ENCODE measurements around the gene RDH12.

DNA sequence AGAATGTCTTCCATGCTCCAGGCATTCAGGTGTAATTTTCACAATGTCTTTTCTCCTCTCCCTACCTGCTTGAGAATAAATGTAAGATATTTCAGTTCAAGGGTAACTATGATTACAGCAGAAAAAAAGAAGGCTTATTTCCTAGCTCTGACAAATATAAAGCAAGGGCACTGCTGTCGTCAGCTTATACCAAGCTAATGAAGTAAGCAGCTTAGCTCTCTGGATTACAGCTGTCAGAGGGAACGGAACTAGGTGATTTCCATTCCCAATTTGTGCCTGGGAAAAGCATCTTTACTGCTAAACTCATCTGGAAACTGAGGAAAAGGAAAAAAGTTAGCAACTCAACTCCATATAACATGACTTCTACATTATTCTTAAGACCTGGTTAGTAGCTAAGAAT, 58.2 kb downstream of the RDH12 start:
- TF ChIP-seq, protein P1, sequence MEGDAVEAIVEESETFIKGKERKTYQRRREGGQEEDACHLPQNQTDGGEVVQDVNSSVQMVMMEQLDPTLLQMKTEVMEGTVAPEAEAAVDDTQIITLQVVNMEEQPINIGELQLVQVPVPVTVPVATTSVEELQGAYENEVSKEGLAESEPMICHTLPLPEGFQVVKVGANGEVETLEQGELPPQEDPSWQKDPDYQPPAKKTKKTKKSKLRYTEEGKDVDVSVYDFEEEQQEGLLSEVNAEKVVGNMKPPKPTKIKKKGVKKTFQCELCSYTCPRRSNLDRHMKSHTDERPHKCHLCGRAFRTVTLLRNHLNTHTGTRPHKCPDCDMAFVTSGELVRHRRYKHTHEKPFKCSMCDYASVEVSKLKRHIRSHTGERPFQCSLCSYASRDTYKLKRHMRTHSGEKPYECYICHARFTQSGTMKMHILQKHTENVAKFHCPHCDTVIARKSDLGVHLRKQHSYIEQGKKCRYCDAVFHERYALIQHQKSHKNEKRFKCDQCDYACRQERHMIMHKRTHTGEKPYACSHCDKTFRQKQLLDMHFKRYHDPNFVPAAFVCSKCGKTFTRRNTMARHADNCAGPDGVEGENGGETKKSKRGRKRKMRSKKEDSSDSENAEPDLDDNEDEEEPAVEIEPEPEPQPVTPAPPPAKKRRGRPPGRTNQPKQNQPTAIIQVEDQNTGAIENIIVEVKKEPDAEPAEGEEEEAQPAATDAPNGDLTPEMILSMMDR (IDR thresholded peaks at IDR 0.05) = no peak
- TF ChIP-seq POLR2A (IDR thresholded peaks at IDR 0.05) (no peak), POLR2AphosphoS5 (IDR thresholded peaks at IDR 0.05) (no peak), EP300 (IDR thresholded peaks at IDR 0.05) (no peak)

Measured in suprapubic skin (tissue), 4 donors.